Urothelium cell line (cell line): Measurements from ENCODE around the gene ATOSA.

Source experiments
- DNase-seq: peaks from one replicate; pipeline ENCODE4 v3.0.0; 2011; ENCODE audit warnings: low spot score, mixed read lengths
- FAIRE-seq: peaks from 2 replicates; lab custom pipeline; 2011; peaks lifted over from hg19 to GRCh38; lab: Jason Lieb, UNC

The ATOSA gene

DNA sequence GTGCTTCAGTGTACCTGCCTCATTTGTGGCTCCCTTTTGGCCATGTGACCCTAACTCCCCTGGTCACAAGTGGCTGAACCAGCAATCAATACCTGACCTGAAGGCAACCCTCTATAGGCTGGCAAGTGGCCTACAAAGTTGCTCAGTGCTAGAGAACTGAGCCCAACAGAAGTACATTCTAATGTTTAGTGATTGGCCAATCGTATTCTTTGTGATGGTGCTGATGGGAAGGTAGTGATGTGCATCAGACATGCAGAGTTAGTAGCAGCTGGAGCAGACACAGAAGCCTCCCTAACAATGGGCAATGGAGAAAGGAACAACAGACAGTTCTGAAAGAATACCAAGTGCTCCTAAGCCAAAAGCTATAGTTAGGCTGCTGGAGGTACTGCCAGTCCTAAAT, 10.4 kb upstream of the ATOSA start:
- DNase-seq = no peak
- FAIRE-seq = no peak

- DNase-seq (no peak), FAIRE-seq (no peak)
These were observed 4.4 kb upstream of the ATOSA start for GRCh38 chr15:52683580-52683979.

DNA sequence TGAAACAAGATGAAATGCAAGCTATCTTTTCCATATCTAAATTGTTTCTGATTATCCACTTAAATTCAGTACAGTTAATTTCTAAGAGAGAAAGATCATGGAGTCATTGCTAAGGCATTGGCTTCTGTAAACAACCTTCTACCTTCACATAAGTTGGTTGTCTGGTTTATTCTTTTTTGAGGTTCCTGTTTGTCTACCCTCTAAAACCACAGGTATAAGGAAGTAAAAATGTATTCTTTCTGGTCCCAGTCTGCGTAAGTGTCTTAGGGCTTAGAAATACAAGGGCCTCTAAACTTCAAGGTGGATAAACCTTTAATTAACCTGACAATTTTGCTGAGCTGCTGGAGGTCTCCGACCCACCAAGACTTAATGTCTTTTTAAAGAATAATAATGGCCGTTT, 3.6 kb upstream of the ATOSA start:
- FAIRE-seq = no peak
- DNase-seq = no peak

DNA sequence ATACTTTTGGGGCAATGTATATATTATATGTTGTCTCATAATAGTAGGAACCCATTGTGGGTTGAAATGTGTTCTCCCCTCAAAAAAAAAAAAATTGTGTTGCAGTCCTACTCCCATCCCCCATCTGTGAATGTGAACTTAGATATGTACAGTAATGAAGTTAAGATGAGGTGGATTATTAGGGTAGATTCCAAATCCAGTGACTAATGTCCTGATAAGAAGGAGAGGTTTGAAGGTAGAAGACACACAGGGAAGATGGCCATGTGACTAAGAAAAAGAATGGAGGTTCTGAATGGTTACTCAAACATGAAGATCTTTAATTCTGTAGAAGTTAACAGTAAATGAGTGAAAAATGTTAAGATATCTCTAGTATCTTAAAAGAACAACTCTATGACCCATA, 3.0 kb upstream of the ATOSA start:
- FAIRE-seq (no peak), DNase-seq (no peak)

DNA sequence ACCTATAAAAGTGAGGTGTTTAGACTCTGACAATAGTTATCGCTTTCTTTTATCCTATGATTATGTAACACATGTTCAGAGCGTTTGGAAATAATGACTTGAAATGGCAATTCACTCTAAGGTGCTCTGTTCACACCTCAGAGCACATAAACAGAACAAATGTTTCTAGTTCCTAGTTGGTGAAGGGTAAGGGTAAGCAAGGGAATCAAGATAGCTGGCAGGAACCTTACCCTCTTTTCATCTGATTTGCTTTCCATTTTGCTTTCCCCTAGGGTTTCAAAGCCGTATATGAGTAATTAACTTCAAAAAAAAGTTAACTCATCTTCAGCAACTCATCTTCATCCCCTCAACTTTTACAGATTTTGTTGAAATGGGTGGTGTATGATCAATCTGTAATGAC, 2.3 kb upstream of the ATOSA start:
- DNase-seq = no peak
- FAIRE-seq = no peak

GRCh38 chr15:52680761-52681160, 1.6 kb upstream of the ATOSA start:
- DNase-seq (no peak), FAIRE-seq (no peak)

- FAIRE-seq = no peak
These were observed 828 bp upstream of the ATOSA start for GRCh38 chr15:52680041-52680391.

GRCh38 chr15:52678468-52679231, 538 bp downstream of the ATOSA start:
- peak; percentile 20 for DNase-seq
- FAIRE-seq = no peak

More at GRCh38 chr15:52680041-52680391, 828 bp upstream of the ATOSA start:
- DNase-seq = no peak

DNA sequence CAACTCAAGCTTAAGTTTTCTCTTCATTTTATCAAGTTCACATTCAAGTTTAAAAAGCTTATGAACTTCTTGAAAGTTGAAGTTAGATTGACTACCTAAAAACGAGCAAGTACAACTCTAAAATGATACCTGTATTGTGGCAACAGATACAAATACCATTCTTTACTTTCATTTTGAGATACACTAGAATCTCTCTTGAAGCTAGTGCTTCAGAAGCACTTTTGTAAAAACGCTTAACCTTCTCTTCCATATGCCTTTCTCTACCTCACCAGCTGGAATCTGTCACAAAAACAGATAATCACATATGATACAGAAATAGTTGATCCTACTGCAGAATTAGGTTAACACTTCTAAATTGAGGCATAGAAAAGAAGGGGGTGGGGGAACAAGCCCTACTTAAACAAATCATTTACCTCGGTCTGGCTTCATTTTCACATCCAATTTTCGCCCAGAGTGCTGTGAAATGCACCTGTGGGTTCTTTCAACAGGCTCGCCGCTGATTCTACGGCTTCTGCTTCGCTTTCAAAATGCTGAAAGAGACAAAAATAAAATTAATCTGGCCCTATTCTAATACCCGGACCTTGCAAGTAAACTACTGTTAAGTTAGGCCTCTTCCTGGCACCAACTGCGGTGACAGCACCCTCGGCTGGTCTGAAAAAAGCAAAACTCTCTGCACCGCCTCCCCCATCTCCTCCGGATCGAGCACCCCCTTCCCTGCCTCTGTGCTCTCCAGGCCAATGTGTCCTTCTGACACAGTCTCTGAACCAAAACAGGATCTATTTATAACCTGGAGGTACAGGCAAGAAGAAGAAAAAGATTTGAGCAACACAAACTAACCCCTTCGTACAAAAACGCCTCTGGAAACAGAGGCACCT, 1.4 kb downstream of the ATOSA start:
- DNase-seq (peak; percentile 41), FAIRE-seq (no peak)

GRCh38 chr15:52674831-52675230, 4.4 kb downstream of the ATOSA start:
- DNase-seq (no peak), FAIRE-seq (no peak)

- no peak for FAIRE-seq
These were observed 5.5 kb downstream of the ATOSA start for GRCh38 chr15:52673734-52674133.

GRCh38 chr15:52673312-52673711, 5.9 kb downstream of the ATOSA start:
- FAIRE-seq = no peak
- no peak for DNase-seq

More at GRCh38 chr15:52673734-52674133, 5.5 kb downstream of the ATOSA start:
- DNase-seq = no peak

DNA sequence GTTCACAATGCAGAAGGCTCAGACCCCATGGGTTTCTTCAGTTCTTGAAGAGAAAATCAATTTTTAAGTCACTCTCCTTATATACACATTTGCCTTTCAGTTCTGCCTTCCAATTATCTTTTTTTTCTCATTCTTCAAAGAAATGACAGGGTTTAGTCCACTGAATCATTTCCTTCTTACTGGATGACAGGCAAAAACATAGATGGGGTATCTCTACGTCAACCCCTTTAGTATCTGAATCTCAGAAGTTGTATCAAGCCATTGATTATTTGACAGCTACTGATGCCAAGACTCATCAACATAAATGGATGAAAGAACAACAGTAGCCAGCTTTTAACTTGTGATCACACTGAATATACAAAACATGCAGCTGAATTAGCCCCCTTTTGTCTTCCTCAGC, 6.5 kb downstream of the ATOSA start:
- DNase-seq (no peak), FAIRE-seq (no peak)

- FAIRE-seq = no peak
- no peak for DNase-seq
These were observed 9.1 kb downstream of the ATOSA start for GRCh38 chr15:52670087-52670486.

DNA sequence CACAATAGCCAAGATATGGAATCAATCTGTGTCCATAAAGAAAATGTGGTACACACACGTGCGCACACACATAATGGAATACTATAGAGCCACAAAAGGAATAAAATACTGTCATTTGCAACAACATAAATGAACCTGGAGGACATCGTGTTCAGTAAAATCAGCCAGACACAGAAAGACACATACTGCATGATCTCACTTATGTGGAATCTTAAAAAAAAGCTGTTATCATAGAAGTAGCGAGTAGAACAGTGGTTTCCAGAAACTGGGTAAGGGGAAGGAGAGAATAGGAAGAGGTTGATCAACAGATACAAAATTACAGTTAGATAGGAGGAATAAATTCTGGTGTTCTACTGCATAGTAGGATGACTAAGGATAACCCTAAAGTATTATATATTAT, 11.1 kb downstream of the ATOSA start:
- DNase-seq (no peak), FAIRE-seq (no peak)

- DNase-seq (no peak), FAIRE-seq (no peak)
These were observed 11.6 kb downstream of the ATOSA start for GRCh38 chr15:52667597-52667996.

GRCh38 chr15:52663536-52664294, 15.5 kb downstream of the ATOSA start:
- DNase-seq (no peak), FAIRE-seq (no peak)

DNA sequence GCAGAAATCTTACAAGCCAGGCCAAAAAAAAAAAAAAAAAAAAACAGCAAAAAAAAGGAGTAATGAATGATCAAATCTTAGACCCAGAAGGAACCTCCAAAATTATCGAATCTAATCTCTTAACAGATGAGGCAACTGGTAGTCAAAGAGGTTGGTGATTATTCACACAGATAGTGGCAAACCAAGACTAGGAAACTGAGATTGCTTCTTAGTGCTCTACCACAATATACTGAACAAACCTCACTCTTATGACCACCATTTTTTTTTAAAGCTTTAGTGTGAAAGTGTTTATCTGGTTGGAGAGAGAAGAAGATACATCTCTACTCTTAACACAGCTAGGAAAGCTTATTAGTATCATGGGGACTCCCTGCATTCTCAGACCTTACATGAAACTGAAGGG, 17.3 kb downstream of the ATOSA start:
- no peak for DNase-seq
- FAIRE-seq = no peak

- FAIRE-seq (no peak), DNase-seq (no peak)
These were observed 19.0 kb downstream of the ATOSA start for GRCh38 chr15:52660192-52660591.

GRCh38 chr15:52658955-52659354, 20.2 kb downstream of the ATOSA start:
- no peak for FAIRE-seq

DNA sequence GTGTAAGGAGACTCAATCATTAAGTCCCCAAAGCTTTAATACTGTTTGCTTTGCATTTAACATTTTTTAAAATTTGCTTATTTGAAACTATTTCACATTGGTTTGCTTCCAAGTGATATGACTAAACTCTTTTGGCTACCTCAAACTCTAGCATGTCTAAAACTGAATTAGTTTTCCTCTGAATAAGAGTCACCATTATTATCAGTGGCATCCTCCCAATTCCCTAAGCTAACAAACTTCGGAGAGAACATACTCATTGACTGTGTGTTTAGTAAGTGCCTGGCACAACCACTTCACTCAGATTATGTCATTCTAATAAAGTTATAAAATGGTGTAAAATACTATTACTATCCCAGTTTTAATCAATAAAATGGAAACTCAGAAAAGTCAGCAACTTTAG, 21.9 kb downstream of the ATOSA start:
- no peak for DNase-seq
- no peak for FAIRE-seq

More at GRCh38 chr15:52658955-52659354, 20.2 kb downstream of the ATOSA start:
- no peak for DNase-seq
